Measurements from ENCODE around the gene PEA15.

The PEA15 gene

GRCh38 chr1:160186246-160186645 lies 18.9 kb upstream of the PEA15 start:
- DNase-seq = no peak

GRCh38 chr1:160186729-160187128 lies 18.5 kb upstream of the PEA15 start:
- no peak for DNase-seq

- DNase-seq = no peak
Measured at GRCh38 chr1:160187407-160187806, 17.8 kb upstream of the PEA15 start.

GRCh38 chr1:160188341-160188740 lies 16.8 kb upstream of the PEA15 start:
- no peak for DNase-seq

GRCh38 chr1:160189649-160190625 lies 15.2 kb upstream of the PEA15 start, which contains the start of gene CASQ1:
CASQ1 (plus strand) TSS chr1:160190575; CDS start chr1:160190752, 177 bp downstream.
- DNase-seq = no peak

GRCh38 chr1:160191756-160192155 lies 13.4 kb upstream of the PEA15 start:
- DNase-seq = no peak

- DNase-seq = no peak
Measured at GRCh38 chr1:160192234-160192633, 12.9 kb upstream of the PEA15 start.

GRCh38 chr1:160193091-160193819 lies 11.9 kb upstream of the PEA15 start:
- peak; percentile 69 for DNase-seq

GRCh38 chr1:160193832-160194736 lies 11.1 kb upstream of the PEA15 start:
- no peak for DNase-seq

- DNase-seq = no peak
Measured at GRCh38 chr1:160194737-160195059, 10.5 kb upstream of the PEA15 start.

- DNase-seq = no peak
Measured at GRCh38 chr1:160196143-160196542, 9.0 kb upstream of the PEA15 start.

- no peak for DNase-seq
Measured at GRCh38 chr1:160197231-160197630, 8.0 kb upstream of the PEA15 start.

- no peak for DNase-seq
Measured at GRCh38 chr1:160200786-160201185, 4.4 kb upstream of the PEA15 start.

- no peak for DNase-seq
Measured at GRCh38 chr1:160204526-160205241, 500 bp upstream of the PEA15 start.

GRCh38 chr1:160206036-160206389 lies 829 bp downstream of the PEA15 start:
- DNase-seq = peak; percentile 22

- DNase-seq = no peak
Measured at GRCh38 chr1:160206421-160207117, 1.4 kb downstream of the PEA15 start.

GRCh38 chr1:160207118-160207650 lies 2.0 kb downstream of the PEA15 start:
- no peak for DNase-seq

- DNase-seq = no peak
Measured at GRCh38 chr1:160207771-160208556, 2.8 kb downstream of the PEA15 start.

GRCh38 chr1:160208557-160209320 lies 3.6 kb downstream of the PEA15 start:
- DNase-seq = no peak

Data from activated CD4-positive, alpha-beta T cell treated with anti-CD3 and anti-CD28 coated beads for 1 hour (primary cell).